NCI-H2196 treated with DMSO at 0.1 percent for 48 hours (cell line): ENCODE results near the gene OBSCN.
"Not testable (repeated sequence)": the region's sequence is repeated elsewhere in the genome, so short reads cannot be mapped to it uniquely, and the experiment has no call there.

Source experiments
- DNase-seq: peaks from one replicate; lab custom pipeline; 2025; ENCODE audit not compliant: unreplicated experiment; lab: John Stamatoyannopoulos, UW

Gene OBSCN

DNA sequence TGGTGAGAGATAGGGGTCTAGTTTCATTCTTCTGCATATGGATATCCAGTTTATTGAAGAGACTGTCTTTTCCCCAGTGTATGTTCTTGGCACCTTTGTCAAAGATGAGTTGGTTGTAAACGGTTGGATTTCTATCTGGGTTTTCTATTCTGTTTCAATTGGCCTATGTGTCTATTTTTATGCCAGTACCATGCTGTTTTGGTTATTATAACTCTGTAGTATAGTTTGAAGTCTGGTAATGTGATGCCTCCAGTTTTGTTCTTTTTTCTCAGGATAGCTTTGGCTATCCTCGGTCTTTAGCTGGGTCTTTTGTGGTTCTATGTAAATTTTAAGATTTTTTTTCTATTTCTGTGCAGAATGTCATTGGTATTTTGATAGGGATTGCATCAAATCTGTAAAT, 19.6 kb upstream of the OBSCN start:
- not testable (repeated sequence) for DNase-seq

DNA sequence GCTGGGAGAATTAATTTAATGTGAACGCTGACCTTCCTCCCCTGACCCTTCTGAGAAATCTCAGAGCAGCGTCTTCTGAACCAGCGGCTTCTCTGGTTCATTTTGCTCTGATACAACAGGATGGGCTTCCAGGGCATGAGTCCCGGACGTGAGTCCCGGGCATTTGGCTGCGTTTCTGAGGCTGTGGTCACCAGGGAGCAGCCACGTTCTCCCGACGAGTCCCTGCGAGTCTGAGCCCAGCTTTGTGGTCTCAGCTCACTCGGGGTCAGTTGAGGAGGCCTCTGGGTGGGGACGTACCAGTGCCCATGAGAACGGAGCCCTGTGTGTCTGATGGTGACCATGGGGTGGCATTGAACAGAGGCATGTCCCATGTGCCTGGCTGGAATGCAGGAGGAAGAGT, 17.7 kb upstream of the OBSCN start:
- no peak for DNase-seq

DNA sequence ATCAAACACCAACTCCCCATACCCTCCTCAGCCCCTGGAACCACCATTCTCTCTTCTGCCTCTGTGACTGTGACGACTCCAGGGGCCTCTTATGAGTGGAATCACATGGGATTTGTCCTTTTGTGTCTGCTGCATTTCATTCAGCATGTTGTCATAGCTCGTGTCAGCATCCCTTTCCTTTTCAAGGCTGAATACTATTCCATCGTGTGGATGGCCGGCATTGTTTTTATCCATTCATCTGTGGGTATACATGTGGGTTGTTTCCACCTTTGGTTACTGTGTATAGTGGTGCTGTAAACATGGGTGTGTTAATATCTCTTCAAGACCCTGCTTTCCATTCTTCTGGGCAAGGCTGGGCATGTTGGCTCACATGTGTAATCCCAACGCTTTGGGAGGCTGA, 17.1 kb upstream of the OBSCN start:
- no peak for DNase-seq

GRCh38 chr1:228194436-228194835, 13.4 kb upstream of the OBSCN start:
- no peak for DNase-seq

DNA sequence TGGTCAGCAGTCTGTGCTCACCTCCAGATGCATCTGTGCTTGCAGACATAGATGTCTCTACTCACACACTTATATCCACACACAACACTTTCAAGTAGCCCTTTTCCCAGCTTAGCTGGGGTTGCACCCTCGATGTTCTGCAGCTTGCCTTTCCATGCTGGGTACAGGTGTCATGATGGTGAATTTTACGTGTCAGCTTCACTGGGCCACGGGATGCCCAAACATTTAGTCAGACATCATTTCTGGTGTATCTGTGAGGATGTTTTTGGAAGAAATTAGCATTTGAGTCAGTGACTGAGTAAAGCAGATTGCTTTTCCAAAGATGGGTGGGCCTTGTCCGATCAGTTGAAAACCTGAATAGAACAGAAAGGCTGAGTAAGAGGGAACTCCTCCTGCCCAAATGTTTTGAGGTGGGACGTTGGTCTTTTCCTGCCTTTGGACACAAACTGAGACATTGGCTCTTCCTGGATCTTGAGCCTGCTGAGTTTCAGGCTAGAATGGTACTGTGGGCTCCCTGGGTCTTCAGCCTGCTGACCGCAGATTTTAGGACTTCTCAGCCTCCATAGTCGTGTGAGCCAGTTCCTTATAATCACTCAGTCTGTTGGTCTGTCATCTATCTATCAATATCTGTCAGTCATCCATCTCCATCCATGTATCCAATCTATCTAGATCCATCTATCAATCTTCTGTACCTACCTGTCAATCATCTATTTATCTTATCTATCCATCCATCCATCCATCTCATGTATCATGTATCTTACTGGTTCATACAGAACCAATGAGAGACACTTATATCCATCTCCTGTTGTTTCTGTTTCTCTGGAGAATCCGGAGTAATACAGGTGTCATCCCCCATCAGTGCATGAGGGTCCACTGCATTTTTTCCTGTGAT, 12.7 kb upstream of the OBSCN start:
- DNase-seq: no peak

GRCh38 chr1:228197555-228198147, 10.2 kb upstream of the OBSCN start:
- DNase-seq: no peak

DNA sequence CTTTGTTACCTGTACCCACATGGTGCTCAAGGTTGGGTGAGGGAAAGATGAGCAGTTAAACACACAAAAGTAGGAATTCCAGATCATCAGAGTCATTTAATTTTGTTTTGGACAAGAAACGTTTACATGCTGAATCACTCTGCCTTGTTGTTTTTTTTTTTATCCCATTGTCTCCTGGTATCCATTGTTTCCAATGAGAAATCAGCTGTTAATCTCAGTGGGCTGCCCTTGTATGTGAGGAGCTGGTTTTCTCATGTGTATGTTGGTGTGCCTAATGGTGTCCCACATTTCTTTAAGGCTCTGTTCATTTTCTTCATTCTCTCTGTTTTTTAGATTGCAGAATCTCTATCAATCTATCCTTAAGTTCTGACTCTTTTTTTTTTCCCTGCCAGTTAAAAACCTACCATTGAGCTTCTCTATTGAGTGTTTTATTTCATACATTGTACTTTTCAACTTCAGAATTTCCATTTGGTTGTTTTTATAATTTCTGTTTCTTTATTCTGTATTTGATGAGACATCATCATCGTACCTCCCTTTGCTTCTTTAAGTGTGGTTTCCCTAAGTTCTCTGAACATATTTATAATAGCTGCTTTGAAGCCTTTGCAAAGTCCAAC, 8.8 kb upstream of the OBSCN start:
- no peak for DNase-seq

DNA sequence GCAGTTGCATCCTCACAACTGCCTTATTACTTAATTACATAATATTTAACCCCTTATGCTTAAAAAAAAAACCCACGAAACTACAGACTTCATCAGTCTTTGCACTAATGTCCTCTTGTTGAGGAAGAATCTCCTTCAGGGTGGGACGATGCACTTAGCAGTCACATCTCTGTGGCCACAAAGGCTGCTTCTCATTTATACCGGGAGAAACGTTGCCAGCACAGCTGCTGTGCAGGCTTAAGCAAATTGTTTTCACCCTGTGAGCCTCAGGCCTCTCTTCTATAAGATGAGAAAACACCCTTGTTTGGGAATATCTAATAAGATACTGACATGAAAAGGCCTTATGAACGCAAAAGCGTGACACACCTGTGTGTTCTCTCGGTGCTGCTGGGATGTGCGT, 2.9 kb upstream of the OBSCN start:
- DNase-seq: no peak

GRCh38 chr1:228205526-228206436, 2.1 kb upstream of the OBSCN start:
- no peak for DNase-seq

DNA sequence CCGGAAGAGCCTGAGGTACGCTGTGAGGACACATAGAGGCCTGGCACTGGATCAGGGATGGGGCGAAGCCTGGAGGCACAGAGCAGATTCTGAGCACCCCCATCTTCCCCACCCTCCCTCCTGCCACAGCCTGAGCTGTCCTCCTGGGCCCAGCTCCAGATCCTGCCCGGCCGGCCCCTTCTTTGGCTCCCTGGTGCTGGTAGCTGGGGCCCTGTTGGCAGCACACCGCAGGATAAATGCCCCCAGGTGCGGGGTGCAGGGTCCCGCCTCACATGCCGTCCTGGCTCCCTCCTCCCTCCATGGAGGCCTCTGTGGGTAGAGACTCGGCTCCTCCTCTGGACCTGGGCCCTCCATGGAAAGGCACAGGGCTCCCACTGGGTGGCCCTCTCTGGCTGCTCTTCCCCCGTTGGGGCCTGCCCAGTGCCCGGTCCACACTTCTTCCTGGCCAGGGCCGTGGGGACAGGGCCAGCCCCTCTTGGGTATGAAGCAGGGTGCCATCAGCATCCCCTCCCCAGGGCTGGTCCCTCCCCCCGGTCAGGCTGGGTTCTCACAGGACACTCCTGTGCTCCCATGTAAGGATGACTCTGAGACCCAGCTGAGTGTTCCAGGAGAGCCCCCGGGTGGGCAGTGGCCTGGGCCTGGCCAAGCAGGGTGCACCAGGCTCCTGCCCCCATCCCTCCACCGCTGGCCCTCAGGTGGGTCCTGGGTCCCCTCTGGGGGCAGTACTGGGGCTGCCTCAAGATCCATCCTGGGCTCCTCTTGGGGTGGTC, 1.1 kb upstream of the OBSCN start:
- no peak for DNase-seq

DNA sequence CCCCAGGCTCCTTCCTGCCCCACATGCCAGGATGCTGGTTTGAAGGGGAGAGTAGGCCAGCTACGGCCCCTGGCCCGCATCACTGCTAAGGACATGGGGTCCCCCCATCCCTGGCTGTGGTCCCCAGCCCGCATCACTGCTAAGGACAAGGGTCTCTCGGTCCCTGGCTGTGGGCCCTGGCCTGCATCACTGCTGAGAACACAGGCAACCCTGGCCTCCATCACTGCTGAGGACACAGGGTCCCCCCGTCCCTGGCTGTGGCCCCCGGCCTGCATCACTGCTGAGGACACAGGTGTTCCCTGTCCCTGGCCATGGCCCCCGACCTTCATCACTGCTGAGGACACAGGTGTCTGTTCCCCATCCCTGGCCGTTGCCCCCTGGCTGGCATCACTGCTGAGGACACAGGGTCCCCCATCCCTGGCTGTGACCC, 448 bp upstream of the OBSCN start:
- no peak for DNase-seq

- no peak for DNase-seq
These were observed 1.1 kb downstream of the OBSCN start for GRCh38 chr1:228208831-228209551.

- no peak for DNase-seq
These were observed 1.8 kb downstream of the OBSCN start for GRCh38 chr1:228209657-228210056.

- no peak for DNase-seq
These were observed 2.3 kb downstream of the OBSCN start for GRCh38 chr1:228210076-228210651.

DNA sequence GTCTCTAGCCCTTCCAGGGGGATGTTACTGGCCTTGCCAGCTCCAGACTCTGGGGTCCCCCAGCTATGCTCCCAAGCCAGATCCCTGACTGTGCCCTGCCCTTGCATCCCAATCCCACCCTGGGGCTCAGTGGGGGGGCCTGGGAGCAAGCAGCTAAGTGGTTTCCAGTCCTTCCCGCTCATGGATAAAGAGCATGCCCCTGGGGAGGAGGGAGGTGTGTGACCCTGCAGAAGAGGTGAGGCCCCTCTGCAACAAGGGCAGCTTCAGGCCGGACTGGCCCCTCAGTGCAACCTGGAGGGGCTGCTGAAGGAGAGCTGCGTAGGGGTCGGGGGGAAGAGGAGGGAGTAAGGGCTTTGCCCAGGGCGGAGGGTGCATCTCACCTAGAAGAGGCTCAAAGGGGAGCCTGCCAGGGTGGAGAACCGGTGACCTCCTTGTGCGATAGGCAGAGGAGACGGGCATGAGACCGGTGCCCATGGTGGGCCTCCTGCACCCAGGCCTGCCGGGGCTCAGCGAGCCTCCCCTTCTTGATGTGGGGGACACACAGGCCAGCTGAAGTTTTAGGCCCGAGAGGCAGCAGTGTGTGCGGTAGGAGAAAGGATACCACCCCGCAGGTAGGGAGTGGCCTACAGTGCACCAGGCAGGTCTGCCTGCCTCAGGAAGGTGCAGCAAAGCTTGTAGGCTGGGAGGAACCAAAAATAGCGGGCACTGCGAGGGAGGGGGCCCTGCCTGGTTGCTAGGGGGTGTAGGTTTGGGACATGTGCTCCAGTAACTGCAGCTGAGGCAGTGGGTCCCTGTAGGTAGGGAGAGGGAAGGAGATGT, 3.1 kb downstream of the OBSCN start:
- DNase-seq: no peak

- DNase-seq: no peak
These were observed 3.9 kb downstream of the OBSCN start for GRCh38 chr1:228211531-228212414.

- no peak for DNase-seq
These were observed 4.6 kb downstream of the OBSCN start for GRCh38 chr1:228212415-228212965.
